Nephron progenitor cell (in vitro differentiated cells): Measurements from ENCODE around the gene NCKAP5.
A peak's percentile ranks its signal among the peaks of the same experiment; 100 is the strongest.

ENCODE experiments used
- DNase-seq: peaks from one replicate; pipeline ENCODE4 v3.0.0; 2021
- H3K27ac Mint-ChIP-seq: 2 replicates; pipeline ENCODE4 v1.8.0; 2021; ENCODE audit warnings: mild to moderate bottlenecking, moderate library complexity, mixed read lengths
- H3K27me3 Mint-ChIP-seq: 2 replicates; pipeline ENCODE4 v1.8.0; 2021; ENCODE audit warnings: mild to moderate bottlenecking, low read depth, mixed read lengths; ENCODE audit not compliant: poor library complexity
- H3K36me3 Mint-ChIP-seq: 2 replicates; pipeline ENCODE4 v1.8.0; 2021; ENCODE audit warnings: low read depth, mixed read lengths
- H3K4me1 Mint-ChIP-seq: 2 replicates; pipeline ENCODE4 v1.8.0; 2021; ENCODE audit warnings: mixed read lengths
- H3K4me3 Mint-ChIP-seq: 2 replicates; pipeline ENCODE4 v1.8.0; 2021; ENCODE audit warnings: mild to moderate bottlenecking, moderate library complexity, mixed read lengths
- H3K9me3 Mint-ChIP-seq: 2 replicates; pipeline ENCODE4 v1.8.0; 2021; ENCODE audit warnings: mild to moderate bottlenecking, moderate library complexity, mixed read lengths
- CTCF ChIP-seq: fragments of 200-600 bp; sonication (generic); IDR thresholded peaks from 2 replicates; pipeline ENCODE4 v1.5.0; 2021; ENCODE audit warnings: antibody characterized with exemption

The NCKAP5 gene

DNA sequence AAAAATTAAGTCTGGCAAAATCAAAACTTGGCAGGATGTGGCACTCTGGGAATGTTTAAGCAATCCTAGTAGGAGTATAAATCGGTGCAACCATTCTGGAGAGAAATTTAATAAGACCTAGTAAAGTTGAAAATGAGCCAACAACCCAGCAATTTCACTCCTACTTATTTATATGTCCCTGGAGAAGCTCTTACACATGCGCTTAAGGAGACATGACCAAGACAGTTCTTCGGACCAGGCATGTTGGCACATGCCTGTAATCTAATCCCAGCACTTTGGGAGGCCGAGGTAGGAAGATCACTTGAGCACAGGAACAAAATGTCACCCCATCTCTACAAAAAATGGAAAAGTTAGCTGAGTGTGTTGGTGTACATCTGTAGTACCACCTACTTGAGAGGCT is 523.7 kb downstream of the NCKAP5 start:
- no peak for DNase-seq
- no peaks in the 10 kb centered on the region for H3K27me3 Mint-ChIP-seq
- no peaks in the 10 kb centered on the region for H3K9me3 Mint-ChIP-seq
- TF ChIP-seq CTCF, result no peak
- H3K4me1 Mint-ChIP-seq, result no peaks in the 10 kb centered on the region
- no peak overlapping the region for H3K4me3 Mint-ChIP-seq
- H3K27ac Mint-ChIP-seq, result peak overlapping the region; percentile 83
- no peaks in the 10 kb centered on the region for H3K36me3 Mint-ChIP-seq

DNA sequence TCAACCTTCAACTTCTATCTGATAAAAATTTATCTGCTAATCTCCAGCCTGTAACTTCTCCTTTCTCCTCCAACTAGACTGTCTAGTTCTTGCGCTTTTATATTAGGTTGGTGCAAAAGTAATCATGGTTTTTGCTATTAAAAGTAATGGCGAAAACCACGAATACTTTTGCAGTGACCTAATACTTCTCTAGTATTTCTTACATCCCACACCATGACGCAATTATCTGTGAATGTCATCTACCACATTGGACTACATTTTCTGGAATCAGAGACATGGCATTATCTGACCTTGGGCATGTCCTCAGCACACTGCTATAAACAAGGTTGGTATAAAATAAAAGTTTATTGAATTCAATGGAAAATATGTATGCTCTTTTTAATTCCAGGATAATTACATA is 528.1 kb downstream of the NCKAP5 start:
- no peak for DNase-seq
- Mint-ChIP-seq H3K4me3 (no peak overlapping the region), H3K4me1 (no peaks in the 10 kb centered on the region), H3K27ac (no peak overlapping the region), H3K9me3 (peaks cover 30% of the 10 kb centered on the region), H3K36me3 (peaks cover 11% of the 10 kb centered on the region), H3K27me3 (no peaks in the 10 kb centered on the region)
- no peak for TF ChIP-seq CTCF

DNA sequence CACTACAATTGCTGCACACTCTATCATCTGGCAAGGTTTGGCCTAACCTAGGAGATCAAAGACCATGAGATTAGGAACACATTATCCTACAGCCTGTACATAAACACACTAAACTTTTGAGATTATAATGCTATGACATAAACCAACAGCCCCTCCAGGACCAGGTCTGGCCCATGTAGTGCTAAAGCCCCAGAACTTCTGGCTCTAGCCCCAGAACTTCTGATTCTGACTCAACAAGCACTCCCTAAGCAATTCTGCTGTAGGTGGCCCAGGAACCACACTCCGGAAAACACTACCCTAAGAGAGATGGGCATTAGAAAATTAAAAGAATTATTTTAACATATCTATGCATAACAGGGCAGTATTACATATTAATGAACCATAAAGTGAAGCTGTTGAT is 528.7 kb downstream of the NCKAP5 start:
- Mint-ChIP-seq H3K27ac (no peak overlapping the region), H3K4me3 (no peak overlapping the region), H3K4me1 (no peaks in the 10 kb centered on the region), H3K9me3 (peaks cover 35% of the 10 kb centered on the region), H3K27me3 (no peaks in the 10 kb centered on the region), H3K36me3 (peaks cover 11% of the 10 kb centered on the region)
- no peak for TF ChIP-seq CTCF
- no peak for DNase-seq

- H3K36me3 Mint-ChIP-seq, result no peaks in the 10 kb centered on the region
- H3K27me3 Mint-ChIP-seq, result peaks cover 4% of the 10 kb centered on the region
- peak; percentile 47 for DNase-seq
- H3K4me1 Mint-ChIP-seq, result no peaks in the 10 kb centered on the region
- no peak for TF ChIP-seq CTCF
- no peaks in the 10 kb centered on the region for H3K9me3 Mint-ChIP-seq
- no peak overlapping the region for H3K27ac Mint-ChIP-seq
- no peak overlapping the region for H3K4me3 Mint-ChIP-seq
Observed at GRCh38 chr2:133026536-133027177, 541.6 kb downstream of the NCKAP5 start.

DNA sequence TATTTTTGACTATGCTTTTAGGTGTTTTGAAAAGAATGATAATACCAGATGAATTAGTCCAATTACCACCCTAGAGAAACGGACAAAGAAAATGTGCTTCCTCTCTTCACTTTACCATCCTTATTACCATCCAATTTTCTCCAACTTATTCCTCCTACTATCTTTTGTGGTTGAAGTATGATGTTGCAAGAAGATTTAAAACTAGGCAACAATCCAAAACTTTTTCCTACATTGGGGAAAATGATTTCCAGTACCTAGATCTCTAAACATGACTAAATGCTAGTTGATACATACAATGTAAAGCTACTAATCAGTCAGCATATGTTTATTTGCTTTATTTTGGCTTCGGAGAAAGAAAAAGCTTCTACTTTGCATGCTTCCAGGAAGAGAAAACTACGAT is 543.3 kb downstream of the NCKAP5 start:
- H3K4me1 Mint-ChIP-seq, result no peaks in the 10 kb centered on the region
- H3K9me3 Mint-ChIP-seq, result no peaks in the 10 kb centered on the region
- no peaks in the 10 kb centered on the region for H3K36me3 Mint-ChIP-seq
- TF ChIP-seq CTCF, result no peak
- no peak overlapping the region for H3K4me3 Mint-ChIP-seq
- DNase-seq, result no peak
- no peak overlapping the region for H3K27ac Mint-ChIP-seq
- H3K27me3 Mint-ChIP-seq, result peaks cover 6% of the 10 kb centered on the region
